Glomerular visceral epithelial cell (primary cell): Measurements from ENCODE around the gene ASB11.

Experiments
- DNase-seq: peaks from one replicate; pipeline ENCODE4 v3.0.0-alpha.2; 2016; ENCODE audit errors: extremely low spot score

The ASB11 gene, protein sequence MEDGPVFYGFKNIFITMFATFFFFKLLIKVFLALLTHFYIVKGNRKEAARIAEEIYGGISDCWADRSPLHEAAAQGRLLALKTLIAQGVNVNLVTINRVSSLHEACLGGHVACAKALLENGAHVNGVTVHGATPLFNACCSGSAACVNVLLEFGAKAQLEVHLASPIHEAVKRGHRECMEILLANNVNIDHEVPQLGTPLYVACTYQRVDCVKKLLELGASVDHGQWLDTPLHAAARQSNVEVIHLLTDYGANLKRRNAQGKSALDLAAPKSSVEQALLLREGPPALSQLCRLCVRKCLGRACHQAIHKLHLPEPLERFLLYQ

GRCh38 chrX:15315509-15315908 lies at the start of gene ASB11:
Gene ASB11 (minus strand): TSS chrX:15315640. CDS start chrX:15315605, 35 bp downstream.
- no peak for DNase-seq

GRCh38 chrX:15359701-15360100 lies 44.3 kb upstream of the ASB11 start:
- no peak for DNase-seq

DNA sequence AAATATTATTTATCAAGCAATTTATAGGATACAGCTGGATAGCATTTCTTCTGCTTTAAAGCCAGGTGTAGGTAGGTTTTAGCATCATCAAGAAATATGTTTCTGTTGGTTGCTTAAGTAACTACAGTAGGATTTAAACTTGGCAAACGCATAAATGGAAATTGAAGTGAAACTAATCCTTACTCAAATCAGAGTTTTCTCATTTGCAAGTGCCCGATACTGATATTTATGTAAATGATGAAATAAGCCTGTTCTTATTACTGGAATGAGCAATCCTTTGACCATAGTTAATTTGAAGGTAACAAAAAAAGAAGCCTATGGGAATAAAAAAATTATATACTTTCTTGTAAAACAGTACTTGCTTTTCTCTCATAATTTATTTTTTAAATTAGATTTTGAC lies 43.1 kb upstream of the ASB11 start:
- DNase-seq: no peak

DNA sequence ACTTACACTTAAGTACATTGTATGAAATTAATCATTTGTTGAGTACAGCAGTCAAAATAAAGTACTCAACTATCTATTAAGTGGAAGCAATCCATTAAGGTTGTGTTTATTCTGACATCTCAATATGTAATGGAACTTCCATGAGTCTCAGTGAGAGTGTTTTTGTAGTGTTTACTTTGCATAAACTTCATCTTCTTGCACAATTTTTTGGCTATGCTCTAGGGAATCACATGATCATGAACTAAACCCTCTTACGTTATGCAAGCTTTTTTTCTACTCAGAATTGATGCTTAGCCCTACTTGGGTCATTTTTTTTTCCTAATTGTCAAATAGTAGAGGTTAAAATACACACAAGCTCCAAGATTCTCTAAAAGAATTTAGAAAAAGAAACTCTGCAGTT lies 41.0 kb upstream of the ASB11 start:
- no peak for DNase-seq

- no peak for DNase-seq
These were observed 35.0 kb upstream of the ASB11 start for GRCh38 chrX:15350329-15350996.

DNA sequence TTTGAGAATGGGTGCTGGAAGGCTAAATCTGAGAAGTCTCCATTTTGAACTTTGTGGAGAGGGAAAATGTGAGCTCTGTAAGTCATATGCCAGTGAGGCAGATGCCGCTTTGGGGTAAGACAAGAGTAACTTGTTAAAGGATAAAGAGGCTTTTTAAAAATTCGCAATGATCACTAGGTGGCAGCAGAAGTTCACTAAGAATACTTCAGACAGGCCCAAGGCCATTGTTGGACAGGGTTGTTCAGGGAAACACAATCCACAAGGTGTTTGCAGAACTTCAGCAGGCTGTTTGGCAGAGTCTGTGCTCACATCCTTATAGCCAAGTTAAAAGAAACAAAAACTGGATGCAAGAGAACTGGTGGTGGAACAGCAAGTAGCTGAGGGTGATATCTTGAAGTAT lies 33.6 kb upstream of the ASB11 start:
- DNase-seq: peak; percentile 42

- no peak for DNase-seq
These were observed 30.5 kb upstream of the ASB11 start for GRCh38 chrX:15345976-15346375.

DNA sequence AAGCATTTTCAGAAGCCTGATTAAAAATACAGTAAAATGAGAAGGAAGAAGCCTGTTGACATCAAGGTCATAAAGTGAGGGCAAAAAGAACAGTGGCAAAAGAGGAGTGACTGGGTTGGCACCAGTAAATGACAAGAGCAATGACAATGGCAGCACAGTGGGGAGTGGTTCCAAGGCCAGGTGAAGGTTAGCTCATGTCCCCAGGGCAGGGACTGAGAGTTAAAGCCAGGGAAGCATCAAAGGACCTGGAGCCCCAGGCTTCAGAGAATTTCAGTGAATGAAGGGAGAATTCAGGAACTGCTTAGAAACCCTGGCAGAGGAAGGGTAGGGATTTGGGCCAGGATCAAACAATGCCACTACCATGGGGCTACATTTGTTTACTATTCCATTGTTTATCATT lies 28.7 kb upstream of the ASB11 start:
- no peak for DNase-seq

GRCh38 chrX:15343075-15343476 lies 27.6 kb upstream of the ASB11 start:
- DNase-seq: no peak

GRCh38 chrX:15340867-15341266 lies 25.4 kb upstream of the ASB11 start:
- no peak for DNase-seq

DNA sequence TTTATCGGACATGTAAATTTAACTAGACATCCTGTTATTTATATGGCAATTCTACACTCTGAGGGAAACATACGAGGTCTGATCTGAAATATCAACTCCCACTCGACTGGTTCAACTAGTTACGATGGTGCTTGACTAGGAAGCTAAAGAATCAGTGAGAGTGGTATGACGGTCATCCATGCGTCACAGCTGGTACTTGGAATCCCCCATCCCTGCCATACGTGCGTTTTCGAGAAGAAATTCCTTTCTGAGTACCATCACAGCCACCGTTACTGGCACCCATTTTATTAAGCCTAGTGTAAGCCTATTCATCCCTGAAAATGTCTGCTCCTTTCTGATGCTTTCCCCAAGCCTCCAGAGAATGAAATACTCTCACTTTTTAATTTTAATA lies 20.6 kb upstream of the ASB11 start:
- DNase-seq: peak; percentile 28

GRCh38 chrX:15335135-15336022 lies 19.9 kb upstream of the ASB11 start, which contains the start of gene PIGA:
Gene PIGA (minus strand): TSS chrX:15335523. CDS start chrX:15331930, 3,593 bp downstream.
- DNase-seq: peak; percentile 94

DNA sequence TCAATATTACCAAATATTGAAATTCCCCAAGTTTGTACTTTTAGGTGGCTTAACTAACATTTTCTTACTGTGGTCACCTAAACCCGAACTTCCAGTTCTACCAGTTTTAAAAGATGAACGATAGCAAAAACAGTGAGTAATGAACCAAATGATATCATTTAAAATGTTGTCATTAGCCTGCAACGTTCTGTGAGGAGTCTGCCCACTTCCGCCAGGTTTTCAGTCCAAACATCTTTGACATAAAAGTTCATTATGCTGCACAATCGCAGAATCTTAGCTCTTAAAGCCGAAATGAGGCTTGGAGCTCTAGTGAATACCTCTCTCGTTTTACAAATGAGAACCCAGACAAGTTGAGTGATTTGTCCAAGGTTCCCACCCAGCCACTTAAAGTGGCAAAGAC lies 19.1 kb upstream of the ASB11 start:
- DNase-seq: peak; percentile 1

DNA sequence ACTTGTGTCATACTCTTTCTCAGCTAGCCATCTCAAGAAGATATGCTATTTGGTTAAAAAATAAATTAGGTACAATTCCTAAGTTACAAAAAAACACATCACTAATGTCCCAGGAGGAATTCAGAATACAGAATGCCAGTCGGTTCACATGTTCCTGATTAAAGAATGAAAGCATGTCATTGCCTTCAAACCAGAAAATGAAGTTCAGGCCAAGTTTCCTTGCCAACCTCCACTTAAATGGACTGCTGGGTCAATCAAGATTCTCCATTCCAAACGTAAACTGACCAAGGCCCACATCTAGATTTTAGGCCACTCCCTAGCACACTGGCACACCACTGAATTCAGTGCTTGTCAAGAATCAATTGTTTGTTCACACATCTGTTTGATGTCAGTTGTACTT lies 13.4 kb upstream of the ASB11 start:
- no peak for DNase-seq

GRCh38 chrX:15328131-15328530 lies 12.7 kb upstream of the ASB11 start:
- no peak for DNase-seq

- DNase-seq: no peak
These were observed 7.0 kb upstream of the ASB11 start for GRCh38 chrX:15322472-15322871.

DNA sequence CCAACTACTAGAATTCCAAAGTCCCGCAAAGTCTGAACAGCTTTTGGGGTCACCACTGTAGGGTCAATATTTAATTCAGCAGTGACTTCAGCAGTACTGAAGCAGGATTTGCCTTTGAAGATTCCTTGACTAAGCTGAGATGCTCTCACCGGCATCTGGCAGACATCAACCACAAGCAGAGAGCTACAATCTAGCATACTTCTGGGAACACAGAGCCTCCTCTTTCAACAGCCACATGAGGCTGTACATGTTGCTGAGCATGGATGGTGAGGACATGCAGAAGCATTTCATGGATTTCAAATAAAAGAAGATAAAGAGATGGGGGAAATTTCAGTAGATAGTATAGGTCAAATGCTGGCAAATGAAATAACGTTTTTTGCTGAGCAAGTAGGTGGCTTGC lies 6.6 kb upstream of the ASB11 start:
- DNase-seq: no peak

DNA sequence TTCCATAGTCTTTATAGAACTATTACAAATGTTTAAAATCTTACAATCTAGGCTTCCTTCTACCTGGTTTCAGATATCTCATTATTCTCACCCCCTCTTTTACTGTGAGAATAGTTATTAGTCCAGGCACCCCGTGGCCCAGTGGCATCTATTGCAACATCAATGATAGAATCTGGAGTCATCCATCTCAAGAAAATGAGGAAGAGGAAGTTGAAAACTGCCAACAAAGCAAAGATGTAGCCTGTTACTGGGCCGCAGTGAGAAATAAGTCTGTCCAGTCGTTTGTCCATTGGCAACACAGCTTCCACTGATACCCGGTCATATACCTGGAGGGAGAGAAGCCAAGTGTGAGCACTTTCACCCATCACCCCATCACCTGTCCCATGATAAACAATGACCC lies 6.0 kb upstream of the ASB11 start:
- DNase-seq: no peak

- DNase-seq: no peak
These were observed 4.9 kb upstream of the ASB11 start for GRCh38 chrX:15320297-15320696.

DNA sequence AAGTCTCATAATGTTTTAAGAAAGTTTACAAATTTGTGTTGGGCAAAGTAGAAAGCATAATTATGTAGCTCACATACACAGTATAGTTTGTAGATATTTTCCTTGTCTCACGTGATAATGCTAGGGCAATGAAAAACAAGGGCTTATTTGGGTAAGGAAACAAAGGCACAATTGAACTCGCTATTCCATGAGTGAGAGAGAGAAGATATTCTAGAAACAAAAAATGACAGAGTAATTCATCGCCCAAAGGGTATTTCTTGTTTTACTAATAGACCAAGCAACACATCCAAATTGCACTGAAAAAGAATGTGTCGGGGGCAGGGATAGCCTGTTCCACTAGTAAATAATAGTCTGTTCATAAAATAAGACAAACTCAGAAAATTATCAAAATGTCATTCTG lies 3.6 kb upstream of the ASB11 start:
- no peak for DNase-seq

- no peak for DNase-seq
These were observed 968 bp downstream of the ASB11 start for GRCh38 chrX:15314472-15314871.

- DNase-seq: no peak
These were observed 4.3 kb downstream of the ASB11 start for GRCh38 chrX:15311119-15311518.

- DNase-seq: no peak
These were observed 5.3 kb downstream of the ASB11 start for GRCh38 chrX:15310117-15310516.
